GM12891 (cell line): ENCODE data around the gene TMEM200A.

Experiments
- PAX5 ChIP-seq: IDR thresholded peaks from 2 replicates; pipeline ENCODE4 v1.6.1; 2011; ENCODE audit warnings: low read length, moderate library complexity, mild to moderate bottlenecking; ENCODE audit not compliant: insufficient read depth, severe bottlenecking
- POLR2A ChIP-seq: IDR thresholded peaks from 2 replicates; pipeline ENCODE4 v1.6.1; 2011; ENCODE audit warnings: low read depth, low read length, control low read depth
- POLR2AphosphoS5 ChIP-seq: IDR thresholded peaks from 2 replicates; pipeline ENCODE4 v1.6.1; 2011; ENCODE audit warnings: low read depth, low read length, control low read depth
- POU2F2 ChIP-seq: IDR thresholded peaks from 2 replicates; pipeline ENCODE4 v1.6.1; 2011; ENCODE audit warnings: low read depth, mild to moderate bottlenecking, control low read depth, low read length, moderate library complexity
- SPI1 ChIP-seq: IDR thresholded peaks from 2 replicates; pipeline ENCODE4 v1.6.1; 2011; ENCODE audit warnings: low read depth, low read length, control low read depth
- TAF1 ChIP-seq: IDR thresholded peaks from 2 replicates; pipeline ENCODE4 v1.6.1; 2011; ENCODE audit warnings: low read depth, low read length, control low read depth

GRCh38 chr6:130424710-130425109 lies 58.9 kb downstream of the TMEM200A start:
- TF ChIP-seq POLR2A (no peak), POLR2AphosphoS5 (no peak), POU2F2 (no peak), PAX5 (no peak), SPI1 (no peak), TAF1 (no peak)
